HG02610 (cell line): ENCODE measurements around the gene CDX1.

Source experiments
- ATAC-seq: cut with Tn5 transposase; IDR thresholded peaks from one replicate; pipeline ENCODE4 v1.9.1; 2021; ENCODE audit warnings: mild to moderate bottlenecking, moderate library complexity; ENCODE audit not compliant: unreplicated experiment

The CDX1 gene

GRCh38 chr5:150181027-150181426 lies 14.4 kb downstream of the CDX1 start:
- ATAC-seq: no peak

DNA sequence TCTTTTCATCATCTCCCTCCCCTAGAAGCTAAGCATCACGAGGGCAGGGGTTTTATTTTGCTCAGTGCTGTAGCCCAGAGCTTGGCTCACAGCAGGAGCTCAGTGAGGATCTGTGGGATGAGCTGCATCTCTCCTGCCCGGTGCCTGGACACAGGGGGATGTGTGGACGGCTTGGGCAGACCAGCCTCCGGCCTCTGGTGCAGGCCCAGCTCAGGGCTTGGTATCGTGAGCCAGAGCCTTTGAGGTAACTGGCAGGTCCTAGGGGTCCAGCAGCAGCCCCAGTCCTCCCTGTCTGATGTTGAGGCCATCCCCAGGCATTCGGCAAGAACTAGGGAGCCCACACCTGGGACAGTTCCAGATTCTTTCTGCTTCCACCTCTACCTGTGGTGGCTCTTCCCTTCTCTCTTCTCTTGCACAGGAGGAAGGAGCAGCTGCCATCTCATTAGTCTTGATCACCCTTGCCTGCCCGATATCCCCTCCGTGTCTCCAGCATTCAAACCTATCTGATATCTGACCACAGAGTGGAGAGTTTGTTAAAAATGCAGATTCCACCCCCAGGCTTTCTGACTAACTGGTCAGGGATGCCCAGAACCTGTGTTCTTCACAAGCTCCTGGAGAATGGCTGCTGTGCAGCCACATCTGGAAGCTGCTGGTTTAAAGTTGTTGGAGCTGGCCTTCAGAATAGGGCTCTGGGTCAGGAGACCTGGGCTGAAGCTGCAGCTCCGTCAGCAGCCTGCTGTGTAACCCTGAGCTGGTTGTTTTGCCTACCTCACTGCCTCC lies 15.4 kb downstream of the CDX1 start:
- ATAC-seq: no peak

DNA sequence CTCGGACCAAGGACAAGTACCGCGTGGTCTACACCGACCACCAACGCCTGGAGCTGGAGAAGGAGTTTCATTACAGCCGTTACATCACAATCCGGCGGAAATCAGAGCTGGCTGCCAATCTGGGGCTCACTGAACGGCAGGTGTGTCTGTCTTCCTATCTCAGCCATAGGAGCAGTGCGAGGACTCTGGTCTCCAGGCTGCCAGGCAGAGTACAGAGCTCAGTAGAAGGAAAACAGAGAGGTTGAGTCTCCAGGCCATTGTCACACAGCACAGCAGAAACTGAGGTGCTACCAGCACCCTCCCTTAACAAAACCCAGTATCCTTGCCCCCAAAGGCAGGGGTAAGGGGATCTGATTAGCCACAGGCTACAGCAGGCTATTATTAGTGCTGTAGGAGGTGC lies 16.2 kb downstream of the CDX1 start:
- no peak for ATAC-seq

DNA sequence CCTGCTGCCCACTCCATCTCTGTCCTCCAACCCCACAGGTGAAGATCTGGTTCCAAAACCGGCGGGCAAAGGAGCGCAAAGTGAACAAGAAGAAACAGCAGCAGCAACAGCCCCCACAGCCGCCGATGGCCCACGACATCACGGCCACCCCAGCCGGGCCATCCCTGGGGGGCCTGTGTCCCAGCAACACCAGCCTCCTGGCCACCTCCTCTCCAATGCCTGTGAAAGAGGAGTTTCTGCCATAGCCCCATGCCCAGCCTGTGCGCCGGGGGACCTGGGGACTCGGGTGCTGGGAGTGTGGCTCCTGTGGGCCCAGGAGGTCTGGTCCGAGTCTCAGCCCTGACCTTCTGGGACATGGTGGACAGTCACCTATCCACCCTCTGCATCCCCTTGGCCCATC lies 16.9 kb downstream of the CDX1 start:
- no peak for ATAC-seq

- ATAC-seq: no peak
Measured at GRCh38 chr5:150184006-150184405, 17.4 kb downstream of the CDX1 start.

- ATAC-seq: no peak
Measured at GRCh38 chr5:150184990-150185912, 18.7 kb downstream of the CDX1 start.

- no peak for ATAC-seq
Measured at GRCh38 chr5:150186137-150186536, 19.6 kb downstream of the CDX1 start.

- ATAC-seq: no peak
Measured at GRCh38 chr5:150186897-150187296, 20.3 kb downstream of the CDX1 start.

- no peak for ATAC-seq
Measured at GRCh38 chr5:150188146-150188842, 21.7 kb downstream of the CDX1 start.

DNA sequence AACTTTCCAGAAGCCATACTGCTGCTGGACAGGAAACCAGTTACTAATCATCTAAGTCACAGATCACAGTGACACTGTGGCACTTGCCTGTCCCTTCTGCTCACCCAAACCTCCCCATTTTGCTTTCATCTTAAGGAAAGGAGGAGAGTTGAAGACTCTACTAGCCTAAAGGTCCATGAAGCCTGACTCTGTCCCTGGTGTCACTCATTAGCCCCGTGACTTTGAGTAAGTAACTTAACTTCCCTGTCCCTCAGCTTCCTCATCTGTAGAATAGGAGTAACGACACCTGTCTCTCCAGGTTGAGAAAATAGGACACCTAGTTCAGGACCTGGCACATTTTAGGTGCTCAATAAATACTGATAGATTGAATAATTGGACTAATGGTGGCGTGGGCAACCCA lies 22.7 kb downstream of the CDX1 start:
- no peak for ATAC-seq

GRCh38 chr5:150189728-150190502 lies 23.3 kb downstream of the CDX1 start, which contains the start of gene SLC6A7:
Gene SLC6A7 (plus strand): TSS chr5:150190062. CDS start chr5:150190328, 266 bp downstream.
- ATAC-seq: no peak

DNA sequence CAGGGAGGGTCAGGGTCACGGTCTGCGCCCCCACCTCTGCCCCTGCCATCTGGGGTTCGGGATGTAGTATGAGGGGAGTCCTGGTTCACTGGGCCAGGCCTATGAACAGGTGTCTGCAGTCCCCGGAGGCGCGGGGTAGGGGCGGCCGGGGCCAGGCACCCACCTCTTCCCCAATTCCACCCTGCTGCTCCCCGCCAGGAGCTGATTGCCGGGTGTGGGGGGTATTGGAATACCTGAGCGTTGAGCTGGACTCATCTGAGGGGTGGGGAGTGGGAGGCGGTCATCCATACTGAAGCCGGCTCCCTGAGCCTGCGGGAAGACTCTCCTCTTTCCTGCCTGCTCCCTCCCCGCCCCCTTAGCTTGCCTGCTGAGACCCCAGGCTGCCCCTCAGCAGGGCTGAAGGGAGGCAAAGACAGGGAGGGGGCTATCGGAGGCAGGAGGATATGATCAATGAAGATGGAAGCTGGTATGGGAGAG lies 24.0 kb downstream of the CDX1 start:
- no peak for ATAC-seq

- no peak for ATAC-seq
Measured at GRCh38 chr5:150190987-150191386, 24.4 kb downstream of the CDX1 start.

GRCh38 chr5:150192462-150192861 lies 25.9 kb downstream of the CDX1 start:
- no peak for ATAC-seq

- ATAC-seq: no peak
Measured at GRCh38 chr5:150195736-150196485, 29.3 kb downstream of the CDX1 start.

DNA sequence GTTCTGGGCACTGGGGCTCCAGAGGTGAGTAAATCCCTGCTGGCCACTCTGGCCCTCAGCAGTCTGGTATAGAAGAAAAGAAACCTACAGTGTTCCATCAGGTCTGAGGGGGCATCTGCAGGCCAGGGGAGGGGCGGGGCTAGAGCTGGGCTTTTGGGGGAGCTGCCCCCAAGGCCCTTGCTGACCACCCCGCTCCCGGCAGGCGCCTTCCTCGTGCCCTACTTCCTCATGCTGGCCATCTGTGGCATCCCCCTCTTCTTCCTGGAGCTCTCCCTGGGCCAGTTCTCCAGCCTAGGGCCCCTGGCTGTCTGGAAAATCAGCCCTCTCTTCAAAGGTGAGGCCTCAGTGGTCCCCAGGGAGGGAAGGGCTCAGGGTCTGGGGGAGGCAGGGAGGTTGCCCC lies 29.9 kb downstream of the CDX1 start:
- ATAC-seq: no peak

DNA sequence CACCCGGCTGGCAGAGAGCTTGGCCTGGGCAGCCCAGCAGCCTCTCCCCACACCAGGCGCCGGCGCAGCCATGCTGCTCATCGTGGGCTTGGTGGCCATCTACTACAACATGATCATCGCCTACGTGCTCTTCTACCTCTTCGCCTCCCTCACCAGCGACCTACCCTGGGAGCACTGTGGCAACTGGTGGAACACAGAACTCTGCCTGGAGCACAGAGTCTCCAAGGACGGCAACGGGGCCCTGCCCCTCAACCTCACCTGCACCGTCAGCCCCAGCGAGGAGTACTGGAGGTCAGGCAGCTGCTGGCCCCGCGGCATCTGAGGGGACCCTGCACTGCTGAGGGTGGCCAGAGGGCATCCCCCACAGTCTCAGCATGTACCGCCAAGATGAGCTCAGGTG lies 30.4 kb downstream of the CDX1 start:
- no peak for ATAC-seq

GRCh38 chr5:150197476-150197875 lies 30.9 kb downstream of the CDX1 start:
- no peak for ATAC-seq

GRCh38 chr5:150202501-150202900 lies 35.9 kb downstream of the CDX1 start:
- ATAC-seq: no peak
